HPDE6-E6E7 (cell line): ENCODE results near the gene BCAS3.
"Not testable (repeated sequence)": the region's sequence is repeated elsewhere in the genome, so short reads cannot be mapped to it uniquely, and the experiment has no call there.

Experiments used
- DNase-seq: peaks from one replicate; pipeline ENCODE4 v3.0.0; 2011; ENCODE audit warnings: missing footprints; ENCODE audit errors: extremely low spot score

Gene BCAS3

DNA sequence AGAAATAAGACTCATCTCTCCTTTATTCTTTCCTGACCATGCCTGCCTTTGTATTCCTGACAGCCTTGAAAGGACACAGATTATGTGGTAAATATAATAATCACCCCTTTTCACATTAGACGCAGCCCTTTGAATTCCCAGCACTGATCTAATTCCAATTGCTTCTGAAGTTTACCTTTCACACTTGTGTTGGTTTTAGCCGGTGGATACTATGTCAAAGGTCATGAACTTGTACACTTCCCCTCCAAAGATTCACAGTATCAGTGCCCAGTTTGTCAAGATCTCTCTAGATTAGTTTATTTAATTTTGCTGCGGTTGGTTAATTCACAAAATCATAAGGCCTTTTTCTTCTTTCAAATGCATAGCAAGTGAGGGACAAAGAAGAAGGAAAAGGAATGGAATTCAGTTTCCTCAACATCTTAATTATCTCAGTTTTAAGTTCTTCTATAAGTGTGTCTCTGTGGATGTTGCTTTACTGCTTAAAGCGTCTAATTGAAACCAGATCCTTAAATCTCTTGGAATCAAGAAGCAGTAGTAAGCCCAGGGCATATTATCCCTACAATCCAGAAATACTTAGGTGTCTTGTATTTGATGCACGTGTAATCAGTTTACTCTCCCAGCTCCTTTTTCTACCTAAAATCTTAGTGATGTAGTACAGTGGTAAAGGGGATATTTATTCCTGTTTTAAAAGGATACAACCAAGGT, 547.7 kb downstream of the BCAS3 start:
- no peak for DNase-seq

DNA sequence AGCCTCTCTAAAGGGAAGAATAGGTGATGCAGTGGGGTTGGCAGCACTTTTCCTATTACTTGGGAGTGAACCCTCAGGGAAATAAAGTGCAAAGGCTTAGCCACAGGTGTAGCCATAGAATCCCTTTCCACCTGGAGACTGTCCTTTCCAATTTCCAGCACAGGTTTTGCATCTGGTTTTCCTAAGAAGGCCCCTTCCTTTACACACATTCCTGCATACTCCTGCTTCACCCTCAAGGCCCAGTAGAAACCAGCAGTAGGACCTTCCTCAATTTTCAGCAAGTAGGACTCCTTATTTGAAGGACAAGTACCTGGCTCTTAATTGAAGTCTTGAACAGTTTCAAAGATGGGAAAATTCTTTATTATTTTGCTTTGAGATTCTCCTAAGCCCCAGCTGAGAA, 550.2 kb downstream of the BCAS3 start:
- no peak for DNase-seq

- no peak for DNase-seq
Observed at GRCh38 chr17:61230461-61230860, 552.8 kb downstream of the BCAS3 start.

GRCh38 chr17:61230972-61231820, 553.5 kb downstream of the BCAS3 start:
- DNase-seq = no peak

GRCh38 chr17:61232871-61233270, 555.2 kb downstream of the BCAS3 start:
- no peak for DNase-seq

DNA sequence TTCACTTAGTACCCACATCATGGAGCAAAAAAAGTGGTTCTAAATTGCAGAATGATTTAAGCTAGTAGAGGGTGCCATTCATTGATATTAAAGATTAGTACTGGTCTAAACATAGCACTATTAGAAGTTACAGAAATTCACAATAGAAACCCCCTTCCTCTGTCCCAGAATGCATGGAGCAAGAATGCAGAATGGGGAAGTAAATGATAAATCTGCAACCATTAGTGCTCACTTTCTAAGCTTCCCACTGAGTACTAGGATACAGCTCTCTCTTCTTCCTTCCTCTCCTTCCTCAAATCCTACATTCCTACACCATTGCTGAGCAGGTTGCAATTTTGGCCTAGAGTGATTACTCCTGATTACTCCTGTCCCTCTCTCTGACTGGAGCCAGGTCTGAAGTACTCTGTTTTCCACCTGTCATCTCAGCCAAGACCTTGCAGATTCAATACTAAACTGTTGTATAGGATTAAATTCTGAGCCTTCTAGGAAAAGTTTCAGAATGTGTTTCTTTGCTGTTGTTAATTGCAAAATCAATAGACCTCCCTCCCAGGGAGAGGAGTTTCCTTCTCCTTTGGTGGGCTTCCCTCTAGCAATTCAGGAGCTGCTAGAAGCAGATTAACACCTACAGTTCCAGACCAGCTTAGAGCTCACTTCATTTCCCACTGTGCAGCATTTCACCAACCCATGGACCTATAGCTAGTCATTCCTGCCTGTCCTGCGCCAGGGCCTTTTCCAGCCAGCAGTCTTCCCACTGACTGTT, 556.5 kb downstream of the BCAS3 start:
- DNase-seq = no peak

DNA sequence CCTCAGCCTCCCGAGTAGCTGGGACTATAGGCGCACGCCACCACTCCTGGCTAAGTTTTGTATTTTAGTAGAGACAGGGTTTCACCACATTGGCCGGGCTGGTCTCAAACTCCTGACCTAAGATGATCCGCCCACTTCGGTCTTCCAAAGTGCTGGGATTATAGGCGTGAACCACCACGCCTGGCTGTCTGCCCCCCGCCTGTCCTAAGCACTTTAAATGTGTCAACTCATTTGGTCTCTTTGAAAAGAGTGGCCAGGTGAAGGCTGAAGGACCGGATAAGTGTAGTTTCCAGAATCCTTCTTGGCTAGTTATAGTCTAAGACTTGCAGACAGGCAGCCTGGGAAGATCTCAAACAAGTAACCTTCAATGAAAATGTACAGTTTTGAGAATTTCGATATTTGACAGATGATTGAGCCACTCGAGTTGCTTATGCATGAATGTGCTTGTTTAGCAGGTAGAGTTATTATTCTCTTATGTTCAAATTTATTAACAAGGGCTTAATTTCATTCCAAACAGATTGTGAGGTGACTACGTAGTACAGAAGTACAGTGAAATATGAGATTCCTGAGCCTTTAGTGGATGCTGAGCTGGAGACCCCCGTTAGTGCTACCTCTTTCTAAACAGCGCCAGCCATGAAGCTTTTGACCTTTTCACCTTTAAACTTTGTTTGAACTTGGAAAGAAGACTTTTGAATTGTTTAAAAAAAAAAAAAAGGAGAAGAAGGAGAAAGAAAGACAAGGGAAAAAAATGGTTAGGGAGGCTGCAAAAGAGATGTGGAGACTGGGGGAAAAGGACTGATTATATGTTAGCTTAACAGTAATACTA, 557.6 kb downstream of the BCAS3 start:
- DNase-seq = no peak

- no peak for DNase-seq
Observed at GRCh38 chr17:61235827-61236197, 558.2 kb downstream of the BCAS3 start.

DNA sequence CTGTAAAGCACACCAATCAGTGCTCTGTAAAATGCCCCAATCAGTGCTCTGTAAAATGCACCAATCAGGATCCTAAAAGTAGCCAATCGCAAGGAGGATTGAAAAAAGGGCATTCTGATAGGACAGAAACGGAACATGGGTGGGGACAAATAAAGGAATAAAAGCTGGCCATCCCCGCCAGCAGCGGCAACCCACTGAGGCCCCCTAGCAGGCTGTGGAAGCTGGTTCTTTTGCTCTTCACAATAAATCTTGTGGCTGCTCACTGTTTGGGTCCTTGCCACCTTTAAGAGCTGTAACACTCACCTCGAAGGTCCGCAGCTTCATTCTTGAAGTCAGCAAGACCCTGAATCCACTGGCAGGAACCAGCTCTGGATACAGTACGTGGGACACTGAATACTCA, 559.6 kb downstream of the BCAS3 start:
- DNase-seq = no peak

DNA sequence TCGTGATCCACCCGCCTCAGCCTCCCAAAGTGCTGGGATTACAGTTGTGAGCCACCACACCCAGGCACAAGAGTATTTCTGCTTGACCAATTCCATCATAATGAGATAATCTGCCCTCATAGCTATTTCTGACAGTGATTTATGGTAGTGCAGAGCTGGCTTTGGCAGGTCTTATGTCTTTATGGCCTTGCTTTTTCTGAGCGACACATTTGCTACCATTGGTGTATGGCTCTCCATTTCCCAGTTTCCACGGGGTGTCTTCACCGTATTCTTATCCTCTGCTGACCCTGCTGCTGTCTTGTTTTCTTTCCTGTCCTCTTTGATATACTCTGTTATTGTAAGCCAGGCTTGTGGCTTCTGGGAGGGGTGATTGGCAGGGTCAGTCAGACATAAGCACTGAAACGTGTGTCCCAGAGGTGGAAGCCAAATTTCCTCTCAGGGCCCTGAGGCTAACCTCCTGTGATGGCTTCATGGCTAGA, 560.8 kb downstream of the BCAS3 start:
- DNase-seq = no peak

- no peak for DNase-seq
Observed at GRCh38 chr17:61239327-61239726, 561.7 kb downstream of the BCAS3 start.

DNA sequence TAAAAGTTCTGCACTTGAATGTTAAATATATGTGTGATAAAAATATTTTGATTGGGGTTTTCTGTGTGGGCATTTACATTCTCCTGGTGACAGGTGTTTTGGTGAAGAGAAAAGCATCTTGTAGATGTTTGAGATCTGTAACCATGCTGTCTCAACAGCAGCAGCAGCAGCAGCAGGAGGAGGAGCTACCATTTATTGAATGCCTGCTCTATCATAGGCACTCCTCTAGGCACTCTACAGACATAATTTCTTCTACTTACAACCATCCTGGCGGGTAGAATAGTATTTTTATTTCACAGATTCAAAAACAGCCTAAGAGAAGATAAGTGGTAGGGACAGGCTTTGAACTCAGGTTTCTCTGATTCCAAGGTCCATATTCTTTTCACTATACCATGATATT, 562.3 kb downstream of the BCAS3 start:
- DNase-seq = no peak

DNA sequence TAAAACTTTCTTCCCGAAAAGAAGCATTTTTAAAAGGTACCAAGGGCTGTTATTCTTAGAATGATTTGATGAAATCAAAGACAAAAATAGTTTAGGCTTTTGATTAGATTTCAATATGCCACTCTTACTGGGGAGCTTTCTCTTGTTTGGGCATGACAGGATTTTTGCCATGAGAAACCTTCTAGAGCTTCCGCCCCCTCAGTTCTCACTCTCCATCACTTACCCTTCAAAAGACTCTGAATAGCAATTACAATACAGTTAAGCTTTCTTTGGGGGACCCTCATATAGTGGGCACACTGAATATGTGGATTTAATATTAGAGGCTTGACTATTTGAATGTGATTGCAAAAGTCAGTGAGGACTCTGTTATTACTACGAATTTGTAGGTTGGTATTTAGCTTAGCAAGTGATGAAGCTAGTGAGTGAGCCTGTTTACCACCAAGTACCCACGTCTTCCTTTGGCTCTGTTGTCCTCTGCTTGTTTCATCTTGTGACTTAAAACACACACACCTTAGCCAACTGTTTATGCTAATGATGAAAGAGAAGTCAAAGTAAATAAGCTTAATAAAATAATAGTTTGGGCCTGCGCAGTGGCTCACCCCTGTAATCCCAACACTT, 563.3 kb downstream of the BCAS3 start:
- DNase-seq = no peak

DNA sequence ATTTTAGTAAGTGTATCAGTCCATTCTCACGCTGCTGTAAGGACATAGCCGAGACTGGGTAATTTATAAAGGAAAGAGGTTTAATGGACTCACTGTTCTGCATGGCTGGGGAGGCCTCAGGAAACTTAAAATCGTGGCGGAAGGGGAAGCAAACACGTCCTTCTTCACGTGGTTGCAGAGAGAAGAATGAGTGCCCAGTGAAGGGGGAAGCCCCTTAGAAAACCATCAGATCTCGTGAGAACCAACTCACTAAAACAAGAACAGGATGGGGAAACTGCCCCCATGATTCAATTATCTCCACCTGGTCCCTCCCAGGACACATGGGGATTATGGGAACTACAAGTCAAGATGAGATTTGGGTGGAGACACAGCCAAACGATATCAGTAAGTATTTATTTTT, 567.3 kb downstream of the BCAS3 start:
- DNase-seq = not testable (repeated sequence)

GRCh38 chr17:61245706-61246135, 568.1 kb downstream of the BCAS3 start:
- no peak for DNase-seq

DNA sequence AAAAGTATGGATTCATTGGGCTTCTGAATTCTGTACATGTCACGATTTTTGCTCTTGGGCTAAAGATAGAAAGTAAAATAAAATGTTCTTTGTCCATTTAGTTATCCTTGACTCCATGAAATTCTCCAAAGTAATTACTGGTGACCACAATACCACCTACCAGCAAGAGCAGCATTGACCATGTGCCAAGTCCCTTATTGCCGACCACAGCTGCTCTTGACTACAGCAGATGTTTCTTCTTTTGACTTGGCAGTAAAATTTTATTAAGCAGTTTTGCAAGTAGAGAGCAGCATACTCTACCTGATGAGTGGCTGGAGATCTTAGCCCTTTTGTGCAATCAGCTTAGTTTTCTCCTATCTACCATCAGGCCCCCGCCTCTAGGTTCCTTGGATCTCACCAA, 569.8 kb downstream of the BCAS3 start:
- no peak for DNase-seq

DNA sequence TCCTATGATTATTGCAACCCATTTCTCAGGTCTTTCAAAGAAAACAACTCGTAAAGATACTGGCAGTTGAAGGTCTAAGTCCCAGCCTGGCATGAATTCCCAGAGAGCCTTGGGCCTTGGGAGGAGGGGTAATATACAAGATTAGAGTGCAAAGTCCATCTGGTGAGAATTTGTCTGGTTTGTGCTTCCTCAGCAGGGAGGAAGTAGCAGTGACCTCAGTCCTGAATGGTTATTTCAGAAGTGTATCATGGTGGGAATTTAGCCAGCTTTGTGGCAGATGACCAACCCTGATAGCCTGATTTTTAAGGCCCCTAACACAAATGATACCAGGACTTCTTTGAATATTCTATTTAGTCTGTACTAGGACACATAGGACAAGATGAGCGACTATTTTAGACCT, 570.7 kb downstream of the BCAS3 start:
- no peak for DNase-seq

GRCh38 chr17:61249649-61250299, 572.1 kb downstream of the BCAS3 start:
- DNase-seq = no peak

GRCh38 chr17:61250335-61250890, 572.8 kb downstream of the BCAS3 start:
- DNase-seq = no peak
